Vagina (tissue), 2 donors: ENCODE results near the gene SENP1. TPM values are rescaled to one million over a fixed set of nuclear protein-coding genes. Genes with fewer than 3 reads are reported as not detected.

ENCODE experiments used
- DNase-seq, 2 donors: peaks; one replicate each; pipeline ENCODE4 v3.0.0-alpha.2; 2017; ENCODE audit errors: extremely low spot score in 2 of 2
- H3K27ac ChIP-seq: fragments of 200-600 bp; sonication (generic); one replicate; pipeline ENCODE4 v1.5.1; 2019
- H3K27me3 ChIP-seq: fragments of 200-600 bp; sonication (generic); one replicate; pipeline ENCODE4 v1.5.1; 2019
- H3K36me3 ChIP-seq, 2 donors: fragments of 200-600 bp; sonication (generic); one replicate each; pipeline ENCODE4 v1.5.1; 2017 to 2019
- H3K4me1 ChIP-seq: fragments of 200-600 bp; sonication (generic); one replicate; pipeline ENCODE4 v1.5.1; 2019
- H3K4me3 ChIP-seq, 2 donors: fragments of 200-600 bp; sonication (generic); 1 replicate in 1 of 2; 2 replicates in 1 of 2; pipeline ENCODE4 v1.5.1; 2016 to 2019
- H3K9me3 ChIP-seq: fragments of 200-600 bp; sonication (generic); one replicate; pipeline ENCODE4 v1.5.1; 2019
- POLR2A ChIP-seq, 2 donors: fragments of 450-650 bp; IDR thresholded peaks; one replicate each; pipeline ENCODE4 v1.6.1; 2017; ENCODE audit warnings: antibody characterized with exemption in 2 of 2, mild to moderate bottlenecking in 2 of 2, moderate library complexity in 2 of 2
- POLR2AphosphoS5 ChIP-seq, 2 donors: sonication (generic); formaldehyde crosslinking; IDR thresholded peaks; one replicate each; pipeline ENCODE4 v1.9.0; 2017; ENCODE audit warnings: antibody characterized with exemption in 2 of 2, mild to moderate bottlenecking in 2 of 2, low read depth in 1 of 2; ENCODE audit not compliant: insufficient read depth in 1 of 2
- intact Hi-C: fragments of 100-400 bp; cut with DNase I; formaldehyde crosslinking; loops from one replicate; pipeline ENCODE4 v1.15.1; 2023
- total RNA-seq: library from RNA; depleted of rRNA; stranded (reverse); fragments of >200 nt; gene quantifications from one replicate; pipeline ENCODE4 v1.2.3, GENCODE V29; 2016
- TF ChIP-seq, protein P1 (sequence below), 3 experiments: fragments of 450-650 bp in 2 of 3; fragments of 200-600 bp in 1 of 3; sonication (generic) in 1 of 3; IDR thresholded peaks; one replicate each; pipeline ENCODE4 v1.5.1; 2017 to 2019; ENCODE audit warnings: antibody characterized with exemption in 3 of 3, mild to moderate bottlenecking in 2 of 3, moderate library complexity in 2 of 3

SENP1 gene
- total RNA-seq, 1 donor from 2014 or later: 21.4 TPM

DNA sequence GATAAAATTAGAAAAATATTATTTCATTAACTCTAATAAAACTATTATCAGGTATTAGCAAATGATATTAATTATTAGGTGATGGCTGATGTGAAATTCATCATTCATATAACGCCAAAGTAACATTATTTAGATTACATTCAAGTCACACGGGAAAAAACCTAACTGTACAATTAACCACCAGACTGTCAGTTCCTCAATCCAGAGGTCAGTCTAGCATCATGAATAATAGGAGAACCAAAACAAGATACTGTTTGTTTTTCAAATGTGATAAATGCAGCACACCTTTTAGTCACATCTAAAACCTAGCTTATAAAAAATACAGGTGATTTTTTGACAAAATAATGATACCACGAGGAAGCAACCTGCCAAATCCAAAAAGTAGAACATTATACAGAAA lies 19.6 kb downstream of the SENP1 start:
- no peak for TF ChIP-seq POLR2AphosphoS5 (IDR thresholded peaks at IDR 0.05; ENCODE audit: insufficient read depth in 1 of 2, low read depth in 1 of 2)
- TF ChIP-seq POLR2A (IDR thresholded peaks at IDR 0.05): no peak
- TF ChIP-seq, protein P1, sequence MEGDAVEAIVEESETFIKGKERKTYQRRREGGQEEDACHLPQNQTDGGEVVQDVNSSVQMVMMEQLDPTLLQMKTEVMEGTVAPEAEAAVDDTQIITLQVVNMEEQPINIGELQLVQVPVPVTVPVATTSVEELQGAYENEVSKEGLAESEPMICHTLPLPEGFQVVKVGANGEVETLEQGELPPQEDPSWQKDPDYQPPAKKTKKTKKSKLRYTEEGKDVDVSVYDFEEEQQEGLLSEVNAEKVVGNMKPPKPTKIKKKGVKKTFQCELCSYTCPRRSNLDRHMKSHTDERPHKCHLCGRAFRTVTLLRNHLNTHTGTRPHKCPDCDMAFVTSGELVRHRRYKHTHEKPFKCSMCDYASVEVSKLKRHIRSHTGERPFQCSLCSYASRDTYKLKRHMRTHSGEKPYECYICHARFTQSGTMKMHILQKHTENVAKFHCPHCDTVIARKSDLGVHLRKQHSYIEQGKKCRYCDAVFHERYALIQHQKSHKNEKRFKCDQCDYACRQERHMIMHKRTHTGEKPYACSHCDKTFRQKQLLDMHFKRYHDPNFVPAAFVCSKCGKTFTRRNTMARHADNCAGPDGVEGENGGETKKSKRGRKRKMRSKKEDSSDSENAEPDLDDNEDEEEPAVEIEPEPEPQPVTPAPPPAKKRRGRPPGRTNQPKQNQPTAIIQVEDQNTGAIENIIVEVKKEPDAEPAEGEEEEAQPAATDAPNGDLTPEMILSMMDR (IDR thresholded peaks at IDR 0.05): no peak
- intact Hi-C loops: no loop called here
- Histone ChIP-seq H3K36me3 (peaks cover 2 to 43% of the 10 kb centered on the region in 2 donors), H3K9me3 (no peaks in the 10 kb centered on the region), H3K27ac (no peak overlapping the region), H3K27me3 (no peaks in the 10 kb centered on the region), H3K4me1 (no peaks in the 10 kb centered on the region), H3K4me3 (no peak overlapping the region)
- no peak for DNase-seq

DNA sequence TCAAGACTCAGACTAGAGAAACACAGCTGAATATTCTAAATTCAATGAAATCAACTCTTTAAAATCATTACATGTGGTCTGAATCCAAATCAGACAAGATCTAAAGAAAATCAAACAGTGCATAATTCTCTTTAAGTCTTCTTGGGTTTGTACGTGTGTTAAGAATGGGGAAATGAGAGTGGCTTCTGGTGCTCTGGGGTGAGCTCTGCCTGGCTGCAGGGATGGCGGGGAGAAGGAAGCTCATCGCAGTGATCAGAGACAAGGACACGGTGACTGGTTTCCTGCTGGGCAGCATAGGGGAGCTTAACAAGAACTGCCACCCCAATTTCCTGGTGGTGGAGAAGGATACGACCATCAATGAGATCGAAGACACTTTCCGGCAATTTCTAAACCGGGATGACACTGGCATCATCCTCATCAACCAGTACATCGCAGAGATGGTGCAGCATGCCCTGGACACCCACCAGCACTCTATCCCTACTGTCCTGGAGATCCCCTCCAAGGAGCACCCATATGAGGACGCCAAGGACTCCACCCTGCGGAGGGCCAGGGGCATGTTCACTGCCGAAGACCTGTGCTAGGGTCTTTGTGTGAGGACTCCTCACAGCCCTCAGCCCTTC lies 20.9 kb downstream of the SENP1 start:
- TF ChIP-seq, protein P1 (IDR thresholded peaks at IDR 0.05): no peak
- TF ChIP-seq POLR2A (IDR thresholded peaks at IDR 0.05) (no peak), POLR2AphosphoS5 (IDR thresholded peaks at IDR 0.05; ENCODE audit: insufficient read depth in 1 of 2, low read depth in 1 of 2) (no peak)
- Histone ChIP-seq H3K4me3 (no peak overlapping the region), H3K9me3 (no peaks in the 10 kb centered on the region), H3K4me1 (no peaks in the 10 kb centered on the region), H3K27me3 (no peaks in the 10 kb centered on the region), H3K27ac (no peak overlapping the region), H3K36me3 (peaks cover under 1 to 31% of the 10 kb centered on the region in 2 donors)
- DNase-seq: no peak
- intact Hi-C loops: no loop called here

DNA sequence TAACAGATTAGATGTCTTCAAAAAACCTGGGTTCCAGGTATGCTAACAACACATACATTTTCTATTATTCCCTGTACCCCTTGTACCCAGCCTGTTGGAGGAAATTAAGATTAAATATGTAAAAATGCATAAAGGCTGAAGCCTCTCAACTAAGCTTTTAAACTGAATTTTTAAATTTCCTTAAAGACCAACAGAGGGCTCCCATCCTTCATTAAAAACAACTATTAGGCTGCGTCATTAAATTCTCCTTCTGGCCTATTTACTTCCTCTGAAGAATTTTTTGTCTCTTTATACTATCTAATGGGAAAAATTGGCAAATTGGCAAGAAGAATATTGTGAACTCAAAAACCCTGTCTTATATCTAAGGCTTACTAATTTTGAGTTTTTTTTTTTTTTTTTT lies 21.8 kb downstream of the SENP1 start:
- no peaks in the 10 kb centered on the region for H3K4me1 ChIP-seq
- H3K27ac ChIP-seq: no peak overlapping the region
- DNase-seq: no peak
- peaks cover 0 to 29% of the 10 kb centered on the region in 2 donors for H3K36me3 ChIP-seq
- TF ChIP-seq, protein P1 (IDR thresholded peaks at IDR 0.05): no peak
- TF ChIP-seq POLR2AphosphoS5 (IDR thresholded peaks at IDR 0.05; ENCODE audit: insufficient read depth in 1 of 2, low read depth in 1 of 2) (no peak), POLR2A (IDR thresholded peaks at IDR 0.05) (no peak)
- no peaks in the 10 kb centered on the region for H3K27me3 ChIP-seq
- no peaks in the 10 kb centered on the region for H3K9me3 ChIP-seq
- intact Hi-C loops: no loop called here
- H3K4me3 ChIP-seq: no peak overlapping the region

DNA sequence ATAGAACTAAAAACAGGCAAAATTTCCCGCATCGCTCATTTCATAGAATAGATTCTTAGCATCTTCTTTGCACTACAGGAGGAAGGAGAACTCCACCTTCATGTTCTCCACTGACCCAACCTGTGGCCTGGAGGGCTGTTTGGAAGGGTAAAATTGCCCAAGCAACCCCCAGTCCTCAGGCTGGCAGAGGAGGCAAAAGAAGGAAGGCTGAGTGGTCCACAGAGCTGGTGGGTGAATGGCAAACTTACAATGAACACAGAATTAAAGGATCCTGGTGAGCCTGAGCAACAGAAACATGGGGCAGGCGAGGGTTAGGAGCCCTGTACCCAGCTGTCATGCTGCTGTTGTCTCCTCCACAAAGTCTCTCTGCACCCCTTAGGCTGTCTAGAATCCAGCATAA lies 25.1 kb downstream of the SENP1 start:
- H3K27ac ChIP-seq: no peak overlapping the region
- intact Hi-C loops: no loop called here
- peaks cover 0 to 20% of the 10 kb centered on the region in 2 donors for H3K36me3 ChIP-seq
- H3K4me1 ChIP-seq: no peaks in the 10 kb centered on the region
- TF ChIP-seq POLR2AphosphoS5 (IDR thresholded peaks at IDR 0.05; ENCODE audit: insufficient read depth in 1 of 2, low read depth in 1 of 2): no peak
- TF ChIP-seq POLR2A (IDR thresholded peaks at IDR 0.05): no peak
- TF ChIP-seq, protein P1 (IDR thresholded peaks at IDR 0.05): no peak
- DNase-seq: no peak
- no peaks in the 10 kb centered on the region for H3K9me3 ChIP-seq
- H3K4me3 ChIP-seq: no peak overlapping the region
- no peaks in the 10 kb centered on the region for H3K27me3 ChIP-seq

DNA sequence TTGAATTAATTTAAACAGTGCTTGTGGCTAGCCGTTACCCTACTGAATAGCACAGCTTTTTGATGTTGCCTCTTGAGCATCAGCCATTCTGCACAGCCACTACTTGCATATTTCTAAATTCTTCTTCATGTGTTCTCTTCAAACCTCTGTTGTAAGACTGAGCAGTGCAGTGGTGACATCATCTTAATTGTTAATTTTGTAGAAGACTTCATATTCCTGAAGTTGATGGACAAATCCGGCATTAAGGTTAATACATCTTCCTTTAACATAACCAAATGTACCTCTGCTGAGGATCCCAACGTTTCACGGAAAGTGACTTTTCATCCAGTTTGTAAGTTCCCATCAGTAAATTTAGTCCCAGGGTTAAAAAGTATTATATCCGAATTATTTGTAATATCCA lies 25.6 kb downstream of the SENP1 start:
- intact Hi-C loops: no loop called here
- Histone ChIP-seq H3K27ac (no peak overlapping the region), H3K36me3 (peaks cover 0 to 20% of the 10 kb centered on the region in 2 donors), H3K9me3 (no peaks in the 10 kb centered on the region), H3K4me1 (no peaks in the 10 kb centered on the region), H3K4me3 (no peak overlapping the region), H3K27me3 (no peaks in the 10 kb centered on the region)
- TF ChIP-seq POLR2A (IDR thresholded peaks at IDR 0.05) (no peak), POLR2AphosphoS5 (IDR thresholded peaks at IDR 0.05; ENCODE audit: insufficient read depth in 1 of 2, low read depth in 1 of 2) (no peak)
- TF ChIP-seq, protein P1 (IDR thresholded peaks at IDR 0.05): no peak
- DNase-seq: no peak
